Measurements from ENCODE around the gene ARHGAP15.

Gene ARHGAP15

GRCh38 chr2:143802871-143803650, 673.8 kb downstream of the ARHGAP15 start:
- no peak for DNase-seq

GRCh38 chr2:143803936-143804335, 674.7 kb downstream of the ARHGAP15 start:
- no peak for DNase-seq

GRCh38 chr2:143805666-143806065, 676.4 kb downstream of the ARHGAP15 start:
- DNase-seq, result no peak

- DNase-seq, result no peak
Observed at GRCh38 chr2:143807192-143807591, 678.0 kb downstream of the ARHGAP15 start.

GRCh38 chr2:143807671-143808070, 678.5 kb downstream of the ARHGAP15 start:
- DNase-seq, result no peak

- DNase-seq, result no peak
Observed at GRCh38 chr2:143808166-143808565, 678.9 kb downstream of the ARHGAP15 start.

- DNase-seq, result no peak
Observed at GRCh38 chr2:143815082-143815481, 685.9 kb downstream of the ARHGAP15 start.

- no peak for DNase-seq
Observed at GRCh38 chr2:143816916-143817315, 687.7 kb downstream of the ARHGAP15 start.
